MM.1S (cell line): ENCODE data around the gene AP1G1.

Experiments used
- DNase-seq: peaks from one replicate; pipeline ENCODE4 v3.0.0-alpha.2; 2015
- H2AFZ ChIP-seq: fragments of 300-600 bp; sonication (generic); 2 replicates; pipeline ENCODE4 v1.6.0; 2016; ENCODE audit warnings: antibody characterized with exemption, low read length
- H3F3A ChIP-seq: fragments of 300-600 bp; sonication (generic); 2 replicates; pipeline ENCODE4 v1.6.1; 2016; ENCODE audit warnings: mild to moderate bottlenecking, antibody characterized with exemption, low read length, moderate library complexity, mixed read lengths; ENCODE audit not compliant: insufficient read depth
- H3K27ac ChIP-seq: fragments of 300-600 bp; sonication (generic); 2 replicates; pipeline ENCODE4 v1.5.1; 2016; ENCODE audit warnings: mild to moderate bottlenecking, low read length
- H3K27me3 ChIP-seq: fragments of 300-600 bp; sonication (generic); replicated peaks from 2 replicates; pipeline ENCODE4 v1.6.0; 2016; ENCODE audit warnings: low read length; ENCODE audit not compliant: insufficient read depth
- H3K36me3 ChIP-seq: fragments of 300-600 bp; sonication (generic); replicated peaks from 2 replicates; pipeline ENCODE4 v1.6.1; 2016; ENCODE audit warnings: mild to moderate bottlenecking, low read length, mixed read lengths; ENCODE audit not compliant: insufficient read depth
- H3K4me1 ChIP-seq: fragments of 300-600 bp; sonication (generic); 2 replicates; pipeline ENCODE4 v1.6.1; 2016; ENCODE audit warnings: low read length, mixed read lengths
- H3K4me2 ChIP-seq: fragments of 300-600 bp; sonication (generic); 2 replicates; pipeline ENCODE4 v1.6.0; 2016; ENCODE audit warnings: low read depth, low read length
- H3K4me3 ChIP-seq: fragments of 300-600 bp; sonication (generic); 2 replicates; pipeline ENCODE4 v1.5.1; 2016; ENCODE audit warnings: low read length, mixed read lengths
- H3K79me2 ChIP-seq: fragments of 300-600 bp; sonication (generic); 2 replicates; pipeline ENCODE4 v1.6.1; 2016; ENCODE audit warnings: mixed run types, low read length, mixed read lengths
- H3K9ac ChIP-seq: fragments of 300-600 bp; sonication (generic); 2 replicates; pipeline ENCODE4 v1.6.1; 2016; ENCODE audit warnings: low read length, mixed read lengths
- H3K9me2 ChIP-seq: fragments of 300-600 bp; sonication (generic); replicated peaks from 2 replicates; pipeline ENCODE4 v1.6.1; 2016; ENCODE audit warnings: mild to moderate bottlenecking, low read length, mixed read lengths; ENCODE audit not compliant: insufficient read depth
- H3K9me3 ChIP-seq: fragments of 300-600 bp; sonication (generic); replicated peaks from 2 replicates; pipeline ENCODE4 v1.6.1; 2016; ENCODE audit warnings: mild to moderate bottlenecking, low read length, mixed read lengths; ENCODE audit not compliant: insufficient read depth
- H4K20me1 ChIP-seq: fragments of 300-600 bp; sonication (generic); 2 replicates; pipeline ENCODE4 v1.6.1; 2016; ENCODE audit warnings: mild to moderate bottlenecking, low read length, moderate library complexity, mixed read lengths; ENCODE audit not compliant: insufficient read depth
- EZH2 ChIP-seq: fragments of 300-600 bp; sonication (generic); optimal IDR thresholded peaks from 2 replicates; pipeline ENCODE3; 2017; ENCODE audit warnings: low read depth, mild to moderate bottlenecking, antibody characterized with exemption, low read length, mixed read lengths
- EZH2phosphoT487 ChIP-seq: fragments of 300-600 bp; sonication (generic); IDR thresholded peaks from 2 replicates; pipeline ENCODE4 v1.6.1; 2018; ENCODE audit warnings: antibody characterized with exemption, low read length
- TF ChIP-seq, protein P1 (sequence below): fragments of 300-600 bp; sonication (generic); IDR thresholded peaks from 2 replicates; pipeline ENCODE4 v1.5.1; 2016; ENCODE audit warnings: antibody characterized with exemption, low read length, mixed read lengths

The AP1G1 gene

DNA sequence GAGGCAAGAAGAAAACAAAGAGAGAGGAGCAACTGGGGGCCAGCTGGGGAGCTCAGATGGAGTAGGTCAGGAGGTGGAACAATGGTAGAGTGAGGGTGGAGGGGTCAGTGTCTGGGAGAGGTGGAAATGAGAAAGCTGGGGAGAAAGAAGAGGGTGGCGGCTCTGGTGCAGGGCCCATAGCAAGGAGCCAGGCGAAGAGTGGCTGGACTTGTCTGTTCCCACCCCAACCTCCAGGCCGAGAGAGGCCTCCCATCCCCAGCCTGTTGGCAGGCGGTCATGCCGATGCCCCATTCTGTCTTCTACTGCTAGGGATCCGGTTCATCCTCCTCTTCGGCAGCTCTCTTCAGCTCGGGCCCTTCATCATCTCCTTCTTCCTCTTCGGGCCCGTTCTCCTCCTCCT is 31.3 kb downstream of the AP1G1 start:
- Histone ChIP-seq H3K4me3 (no peak overlapping the region), H3F3A (no peaks in the 10 kb centered on the region), H2AFZ (no peak overlapping the region), H3K9ac (no peak overlapping the region), H3K27ac (no peak overlapping the region), H3K36me3 (no peaks in the 10 kb centered on the region), H3K9me2 (no peaks in the 10 kb centered on the region), H4K20me1 (peaks cover 15% of the 10 kb centered on the region; the same call in 1 of the 2 replicates), H3K9me3 (no peaks in the 10 kb centered on the region), H3K4me1 (peaks cover 16% of the 10 kb centered on the region), H3K27me3 (no peaks in the 10 kb centered on the region), H3K4me2 (no peak overlapping the region), H3K79me2 (peaks cover 74% of the 10 kb centered on the region)
- TF ChIP-seq, protein P1, sequence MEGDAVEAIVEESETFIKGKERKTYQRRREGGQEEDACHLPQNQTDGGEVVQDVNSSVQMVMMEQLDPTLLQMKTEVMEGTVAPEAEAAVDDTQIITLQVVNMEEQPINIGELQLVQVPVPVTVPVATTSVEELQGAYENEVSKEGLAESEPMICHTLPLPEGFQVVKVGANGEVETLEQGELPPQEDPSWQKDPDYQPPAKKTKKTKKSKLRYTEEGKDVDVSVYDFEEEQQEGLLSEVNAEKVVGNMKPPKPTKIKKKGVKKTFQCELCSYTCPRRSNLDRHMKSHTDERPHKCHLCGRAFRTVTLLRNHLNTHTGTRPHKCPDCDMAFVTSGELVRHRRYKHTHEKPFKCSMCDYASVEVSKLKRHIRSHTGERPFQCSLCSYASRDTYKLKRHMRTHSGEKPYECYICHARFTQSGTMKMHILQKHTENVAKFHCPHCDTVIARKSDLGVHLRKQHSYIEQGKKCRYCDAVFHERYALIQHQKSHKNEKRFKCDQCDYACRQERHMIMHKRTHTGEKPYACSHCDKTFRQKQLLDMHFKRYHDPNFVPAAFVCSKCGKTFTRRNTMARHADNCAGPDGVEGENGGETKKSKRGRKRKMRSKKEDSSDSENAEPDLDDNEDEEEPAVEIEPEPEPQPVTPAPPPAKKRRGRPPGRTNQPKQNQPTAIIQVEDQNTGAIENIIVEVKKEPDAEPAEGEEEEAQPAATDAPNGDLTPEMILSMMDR = no peak
- TF ChIP-seq EZH2 (no peak), EZH2phosphoT487 (no peak)
- DNase-seq = no peak

DNA sequence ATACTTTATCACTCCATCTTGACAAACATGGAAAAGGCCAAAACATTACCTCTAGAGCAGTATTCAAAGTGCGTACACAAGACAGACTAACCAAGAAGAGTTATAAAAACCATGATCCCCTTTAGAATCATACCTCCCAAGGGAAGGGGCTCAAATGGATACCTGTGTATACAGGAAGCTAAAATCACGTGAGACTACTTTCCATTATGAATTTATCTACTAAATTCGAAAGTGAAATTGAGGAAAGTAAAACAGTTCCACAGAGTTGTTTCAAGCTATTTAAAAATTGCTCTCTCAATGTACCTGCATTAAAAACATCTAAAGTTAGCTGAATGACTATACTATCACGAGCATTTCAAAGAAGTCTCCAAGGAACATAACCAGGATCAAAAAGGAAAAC is 32.7 kb downstream of the AP1G1 start:
- peaks cover 61% of the 10 kb centered on the region for H3K79me2 ChIP-seq
- TF ChIP-seq, protein P1 = no peak
- TF ChIP-seq EZH2phosphoT487 (no peak), EZH2 (no peak)
- H3K27me3 ChIP-seq = no peaks in the 10 kb centered on the region
- no peaks in the 10 kb centered on the region; the same call in 1 of the 2 replicates for H3K36me3 ChIP-seq
- H3K27ac ChIP-seq = no peak overlapping the region
- peak; percentile 22 for DNase-seq
- H2AFZ ChIP-seq = no peak overlapping the region
- peaks cover 13% of the 10 kb centered on the region; the same call in 1 of the 2 replicates for H4K20me1 ChIP-seq
- H3F3A ChIP-seq = no peaks in the 10 kb centered on the region
- no peaks in the 10 kb centered on the region for H3K9me2 ChIP-seq
- peaks cover 16% of the 10 kb centered on the region for H3K4me1 ChIP-seq
- H3K9me3 ChIP-seq = no peaks in the 10 kb centered on the region
- H3K4me2 ChIP-seq = peak overlapping the region; percentile 19; the same call in 1 of the 2 replicates
- H3K9ac ChIP-seq = no peak overlapping the region
- no peak overlapping the region for H3K4me3 ChIP-seq

DNA sequence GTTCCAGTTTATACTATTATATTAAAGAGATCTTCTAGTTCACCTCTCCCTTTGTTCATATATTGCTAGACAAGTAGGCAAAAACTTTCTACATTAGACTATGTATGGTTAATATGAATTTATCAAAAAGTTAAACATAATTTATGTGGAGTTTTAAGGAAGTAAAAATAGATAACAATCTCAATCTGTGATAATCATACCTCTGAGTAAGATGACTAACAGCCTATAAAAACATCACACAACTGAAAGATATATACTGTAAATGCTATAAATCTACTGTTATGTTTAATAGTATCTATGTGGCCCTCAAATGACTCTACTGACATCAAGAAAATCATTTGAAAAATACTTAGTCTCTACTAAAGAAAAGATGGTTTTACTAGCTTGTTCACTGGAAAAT is 37.1 kb downstream of the AP1G1 start:
- DNase-seq = no peak
- no peak overlapping the region for H3K27ac ChIP-seq
- H3K9me3 ChIP-seq = no peaks in the 10 kb centered on the region
- H3K4me1 ChIP-seq = peaks cover 9% of the 10 kb centered on the region
- no peaks in the 10 kb centered on the region for H3K27me3 ChIP-seq
- H3K4me3 ChIP-seq = no peak overlapping the region
- H3K36me3 ChIP-seq = no peaks in the 10 kb centered on the region; the same call in none of the 2 replicates
- no peaks in the 10 kb centered on the region; the same call in 1 of the 2 replicates for H3F3A ChIP-seq
- no peak overlapping the region for H3K4me2 ChIP-seq
- TF ChIP-seq, protein P1 = no peak
- TF ChIP-seq EZH2 = no peak
- TF ChIP-seq EZH2phosphoT487 = no peak
- peaks cover 8% of the 10 kb centered on the region; the same call in 1 of the 2 replicates for H4K20me1 ChIP-seq
- H3K9ac ChIP-seq = no peak overlapping the region
- no peaks in the 10 kb centered on the region for H3K9me2 ChIP-seq
- no peak overlapping the region for H2AFZ ChIP-seq
- H3K79me2 ChIP-seq = peaks cover 25% of the 10 kb centered on the region
